Kidney (tissue), 14 donors: Measurements from ENCODE around the gene CTAG1B. TPM values are rescaled to one million over a fixed set of nuclear protein-coding genes. Genes with fewer than 3 reads are reported as not detected.
A peak's percentile ranks its signal among the peaks of the same experiment; 100 is the strongest.

Source experiments
- DNase-seq, 5 donors: peaks; one replicate each; pipeline ENCODE4 v3.0.0-alpha.2; 2013 to 2020
- FAIRE-seq: peaks from 2 replicates; lab custom pipeline; 2012; peaks lifted over from hg19 to GRCh38; lab: Jason Lieb, UNC
- H3K27ac ChIP-seq, 2 donors: one replicate each; pipeline ENCODE4 v1.7.0; 2013; ENCODE audit warnings: low read depth in 2 of 2, low read length in 2 of 2, inconsistent platforms in 1 of 2
- H3K27me3 ChIP-seq: one replicate; pipeline ENCODE4 v1.7.1; 2013; ENCODE audit warnings: low read length, inconsistent platforms; ENCODE audit not compliant: control insufficient read depth, insufficient read depth
- H3K36me3 ChIP-seq, 3 donors: one replicate each; pipeline versions ENCODE4 v1.7.0 to v1.7.1; 2013; ENCODE audit warnings: low read length in 3 of 3, control low read depth in 1 of 3, inconsistent platforms in 1 of 3; ENCODE audit not compliant: insufficient read depth in 3 of 3, control insufficient read depth in 2 of 3
- H3K4me1 ChIP-seq, 3 donors: one replicate each; pipeline versions ENCODE4 v1.7.0 to v1.7.1; 2013; ENCODE audit warnings: low read length in 3 of 3, inconsistent platforms in 1 of 3, low read depth in 1 of 3; ENCODE audit not compliant: control insufficient read depth in 2 of 3, insufficient read depth in 2 of 3
- H3K4me3 ChIP-seq, 3 donors: one replicate each; pipeline versions ENCODE4 v1.7.0 to v1.8.1; 2013; ENCODE audit warnings: low read length in 3 of 3, control low read depth in 1 of 3, inconsistent platforms in 1 of 3
- H3K9ac ChIP-seq, 3 donors: one replicate each; pipeline versions ENCODE4 v1.7.0 to v1.7.1; 2013; ENCODE audit warnings: low read length in 3 of 3, control low read depth in 1 of 3, inconsistent platforms in 1 of 3
- H3K9me3 ChIP-seq, 3 donors: one replicate each; pipeline versions ENCODE4 v1.7.0 to v1.7.1; 2013; ENCODE audit warnings: low read length in 3 of 3, control low read depth in 1 of 3, inconsistent platforms in 1 of 3; ENCODE audit not compliant: control insufficient read depth in 2 of 3, insufficient read depth in 1 of 3
- CTCF ChIP-seq: IDR thresholded peaks from 3 replicates; pipeline ENCODE4 v1.5.1; 2012; ENCODE audit warnings: mild to moderate bottlenecking, moderate library complexity, borderline replicate concordance; ENCODE audit not compliant: insufficient read depth; ENCODE audit errors: extremely low read depth
- intact Hi-C: fragments of 100-400 bp; cut with DNase I; formaldehyde crosslinking; loops from one replicate; pipeline ENCODE4 v1.11.1; 2022
- polyA plus RNA-seq: library from polyadenylated mRNA; stranded (reverse); fragments of 350-450 nt; fragmentation: Illumina TruSeq; extraction: RNeasy Lipid Tissue Mini Kit (QIAGEN cat#74804); gene quantifications from one replicate; pipeline ENCODE4 v1.2.3, GENCODE V29; 2014; ENCODE audit warnings: low read depth, low replicate concordance; ENCODE audit not compliant: insufficient read depth
- total RNA-seq: library from RNA; stranded (reverse); fragmentation: NEBNext Ultra II Directional; extraction: Animal tissue kit (Norgen Biotek cat#: 25700); gene quantifications from one replicate; pipeline ENCODE4 v1.2.1, GENCODE V29; 2021
- donor health status: control.
- donor health status: control.
- donor health status: control.
- donor health status: control.
- donor health status: control.
- donor health status: DM: yes; HTN: yes; CAD: no.
- donor health status: Normal renal cell carcinoma (clear cell type).

CTAG1B gene
- total and polyA plus RNA-seq, 2 donors from 2014 or later: not detected

GRCh38 chrX:154599531-154599930, 19.6 kb downstream of the CTAG1B start:
- Histone ChIP-seq H3K9me3 (no peaks in the 10 kb centered on the region), H3K27ac (no peak overlapping the region), H3K4me3 (no peak overlapping the region), H3K9ac (no peak overlapping the region), H3K36me3 (no peaks in the 10 kb centered on the region), H3K4me1 (no peaks in the 10 kb centered on the region), H3K27me3 (no peaks in the 10 kb centered on the region)
- no peak for DNase-seq
- TF ChIP-seq CTCF: no peak
- intact Hi-C loops: no loop called here
- no peak for FAIRE-seq

- H3K27ac ChIP-seq: no peak overlapping the region
- DNase-seq (no peak), FAIRE-seq (no peak)
- H3K27me3 ChIP-seq: no peaks in the 10 kb centered on the region
- H3K36me3 ChIP-seq: no peaks in the 10 kb centered on the region
- TF ChIP-seq CTCF: no peak
- no peaks in the 10 kb centered on the region for H3K4me1 ChIP-seq
- no peak overlapping the region for H3K4me3 ChIP-seq
- H3K9me3 ChIP-seq: no peaks in the 10 kb centered on the region
- intact Hi-C loops: no loop called here
- no peak overlapping the region for H3K9ac ChIP-seq
Measured at GRCh38 chrX:154598656-154599055, 20.4 kb downstream of the CTAG1B start.

- Histone ChIP-seq H3K27me3 (no peaks in the 10 kb centered on the region), H3K9ac (no peak overlapping the region), H3K4me1 (no peaks in the 10 kb centered on the region), H3K36me3 (no peaks in the 10 kb centered on the region), H3K4me3 (no peak overlapping the region), H3K27ac (no peak overlapping the region), H3K9me3 (no peaks in the 10 kb centered on the region)
- FAIRE-seq (no peak), DNase-seq (no peak)
- intact Hi-C loops: no loop called here
- no peak for TF ChIP-seq CTCF
Measured at GRCh38 chrX:154597221-154597620, 21.9 kb downstream of the CTAG1B start.

- no peak overlapping the region for H3K4me3 ChIP-seq
- TF ChIP-seq CTCF: no peak
- intact Hi-C loops: no loop called here
- H3K9me3 ChIP-seq: no peaks in the 10 kb centered on the region
- no peaks in the 10 kb centered on the region for H3K4me1 ChIP-seq
- FAIRE-seq (peak; percentile 33), DNase-seq (peak; percentile 64 to 84 (median 80))
- no peak overlapping the region for H3K9ac ChIP-seq
- no peaks in the 10 kb centered on the region for H3K36me3 ChIP-seq
- no peak overlapping the region for H3K27ac ChIP-seq
- no peaks in the 10 kb centered on the region for H3K27me3 ChIP-seq
Measured at GRCh38 chrX:154596290-154596929, 22.7 kb downstream of the CTAG1B start.
